GM21717 (cell line): ENCODE data around the gene DDR1.

Experiments used
- ATAC-seq: cut with Tn5 transposase; IDR thresholded peaks from one replicate; pipeline ENCODE4 v1.9.1; 2021; ENCODE audit warnings: mild to moderate bottlenecking, moderate library complexity; ENCODE audit not compliant: unreplicated experiment

Gene DDR1

DNA sequence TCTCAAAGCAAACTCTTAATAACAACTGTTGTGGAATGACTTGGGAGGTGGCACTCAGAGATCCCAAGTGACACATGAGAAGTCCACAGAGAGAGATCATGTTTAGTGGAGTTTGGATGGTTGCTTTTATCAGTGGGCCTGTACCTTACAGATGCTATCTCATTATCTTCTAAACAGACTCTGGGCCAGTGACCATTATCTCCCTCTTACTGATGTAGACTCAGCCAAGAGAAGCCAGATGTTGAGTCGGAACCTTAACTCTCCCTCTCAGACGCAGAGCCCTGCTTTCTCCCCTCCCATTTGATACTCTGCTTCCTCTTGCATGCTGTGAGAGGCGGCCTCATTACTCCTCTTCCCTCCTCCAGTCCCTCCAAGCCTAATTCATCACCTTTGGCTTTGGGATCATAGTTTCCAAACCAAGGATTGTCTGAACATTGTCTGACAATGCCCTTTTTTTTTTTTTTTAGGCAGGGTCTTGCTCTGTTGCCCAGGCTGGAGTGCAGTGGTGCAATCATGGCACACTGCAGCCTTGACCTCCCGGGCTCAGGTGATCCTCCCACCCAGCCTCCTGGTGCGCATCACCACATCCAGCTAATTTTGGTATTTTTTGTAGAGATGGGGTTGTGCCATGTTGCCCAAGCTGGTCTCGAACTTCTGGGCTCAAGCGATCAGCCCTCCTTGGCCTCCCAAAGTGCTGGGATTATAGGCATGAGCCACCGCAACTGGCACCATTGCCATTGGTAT is 4.5 kb upstream of the DDR1 start:
- ATAC-seq: no peak

DNA sequence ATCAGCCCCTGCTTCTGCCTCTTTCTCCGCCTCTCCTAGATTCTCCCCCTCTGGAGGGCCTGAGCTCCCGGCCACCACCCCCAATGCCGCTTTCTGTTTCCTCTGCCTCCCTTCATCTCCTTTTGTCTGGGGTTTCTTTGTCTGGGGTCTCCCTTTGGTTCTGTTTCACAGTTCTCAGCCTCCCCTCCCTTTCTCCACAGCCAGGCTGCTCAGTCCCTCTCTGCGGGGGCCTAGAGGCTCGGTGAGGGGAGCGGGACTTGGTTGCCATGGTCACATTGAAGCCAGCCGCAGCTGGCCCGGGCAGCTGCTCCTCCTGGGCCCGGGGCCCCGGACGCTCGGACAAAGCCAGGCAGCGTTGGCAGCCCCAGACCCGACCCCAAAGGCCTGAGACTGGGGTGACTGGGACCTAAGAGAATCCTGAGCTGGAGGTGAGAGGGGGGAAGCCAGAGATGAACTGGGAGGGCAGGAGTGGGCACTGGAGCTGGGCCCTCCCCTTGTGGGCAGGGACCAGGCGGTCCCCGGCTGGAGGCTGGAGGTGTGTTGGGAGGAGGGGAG is 3.5 kb upstream of the DDR1 start:
- ATAC-seq: no peak

- no peak for ATAC-seq
Measured at GRCh38 chr6:30881392-30882203, 2.7 kb upstream of the DDR1 start.

DNA sequence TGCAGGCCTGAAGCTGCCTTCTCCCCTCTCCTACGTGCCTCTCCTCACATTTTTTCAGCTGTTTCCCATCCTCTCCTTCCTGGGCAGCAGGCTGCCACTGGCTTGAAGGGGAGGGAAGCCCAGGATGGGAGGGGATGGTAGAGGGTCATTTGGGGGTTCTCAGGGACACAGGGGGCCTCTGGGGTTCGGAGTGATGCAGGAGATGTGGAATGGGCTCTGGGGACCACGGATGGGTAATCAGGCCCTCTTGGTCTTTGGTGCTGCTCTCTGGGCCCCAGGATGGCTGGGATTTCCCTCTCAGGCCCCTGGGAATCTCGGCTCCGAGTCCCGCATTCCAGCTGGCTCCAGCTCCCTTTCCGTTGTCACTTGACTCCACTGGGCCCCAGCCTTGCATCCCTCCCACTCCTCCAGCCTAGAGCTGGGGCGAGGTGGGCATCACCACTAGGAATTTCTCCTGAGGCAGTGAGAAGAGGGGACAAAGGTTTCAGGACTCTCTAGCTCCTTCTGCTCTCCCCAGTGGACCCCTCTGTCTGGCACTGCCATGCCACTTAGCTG is 2.0 kb upstream of the DDR1 start:
- no peak for ATAC-seq

GRCh38 chr6:30882759-30883684 is 1.3 kb upstream of the DDR1 start:
- no peak for ATAC-seq

- no peak for ATAC-seq
Measured at GRCh38 chr6:30884521-30885480, 482 bp downstream of the DDR1 start.

- ATAC-seq: no peak
Measured at GRCh38 chr6:30885481-30885998, 1.2 kb downstream of the DDR1 start.

DNA sequence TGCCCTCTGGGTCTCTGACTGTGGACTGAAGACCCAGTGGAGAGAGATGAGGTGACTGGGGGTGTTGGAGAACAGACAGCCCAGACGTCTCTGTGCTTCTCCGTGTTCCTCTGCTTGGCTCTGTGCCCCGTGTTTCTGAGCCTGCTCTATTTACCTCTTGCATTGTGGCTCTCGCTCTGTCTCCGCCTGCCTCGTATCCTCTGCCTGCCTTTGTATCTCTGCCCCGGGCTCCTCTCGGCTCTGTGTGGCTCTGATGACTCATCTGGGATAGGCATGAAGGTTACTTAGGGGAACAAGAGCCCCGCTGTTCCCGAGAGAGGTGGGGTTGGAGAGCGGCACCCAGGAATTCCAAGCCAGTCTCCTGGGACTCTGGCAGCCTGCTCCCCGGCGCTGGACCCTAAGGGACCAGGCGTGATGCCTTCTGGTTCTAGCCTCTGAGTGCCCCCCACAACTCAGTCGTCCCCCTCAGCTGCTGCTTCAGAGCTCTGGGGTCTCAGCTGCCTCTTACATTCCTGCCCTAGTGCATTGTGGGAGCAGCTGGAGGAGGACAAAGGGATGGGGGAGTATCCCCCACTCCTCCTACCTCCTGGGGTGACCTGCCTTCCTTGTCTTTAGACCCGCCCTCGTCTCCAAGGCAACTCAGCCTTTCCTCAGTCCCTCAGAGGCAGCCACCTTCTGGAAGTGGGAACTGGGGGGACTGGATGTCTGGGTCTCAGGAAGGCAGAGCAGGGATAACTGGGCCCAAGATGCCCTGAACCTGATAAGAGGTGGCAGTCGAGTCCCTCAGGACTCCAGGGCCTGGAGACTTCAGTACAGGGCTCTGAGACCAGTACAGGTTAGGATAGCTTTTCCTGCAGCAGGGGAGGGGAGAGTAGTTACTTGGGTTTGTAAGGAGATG is 1.9 kb downstream of the DDR1 start:
- no peak for ATAC-seq

GRCh38 chr6:30886897-30887255 is 2.6 kb downstream of the DDR1 start:
- ATAC-seq: no peak

GRCh38 chr6:30887901-30888815 is 3.8 kb downstream of the DDR1 start:
- no peak for ATAC-seq

DNA sequence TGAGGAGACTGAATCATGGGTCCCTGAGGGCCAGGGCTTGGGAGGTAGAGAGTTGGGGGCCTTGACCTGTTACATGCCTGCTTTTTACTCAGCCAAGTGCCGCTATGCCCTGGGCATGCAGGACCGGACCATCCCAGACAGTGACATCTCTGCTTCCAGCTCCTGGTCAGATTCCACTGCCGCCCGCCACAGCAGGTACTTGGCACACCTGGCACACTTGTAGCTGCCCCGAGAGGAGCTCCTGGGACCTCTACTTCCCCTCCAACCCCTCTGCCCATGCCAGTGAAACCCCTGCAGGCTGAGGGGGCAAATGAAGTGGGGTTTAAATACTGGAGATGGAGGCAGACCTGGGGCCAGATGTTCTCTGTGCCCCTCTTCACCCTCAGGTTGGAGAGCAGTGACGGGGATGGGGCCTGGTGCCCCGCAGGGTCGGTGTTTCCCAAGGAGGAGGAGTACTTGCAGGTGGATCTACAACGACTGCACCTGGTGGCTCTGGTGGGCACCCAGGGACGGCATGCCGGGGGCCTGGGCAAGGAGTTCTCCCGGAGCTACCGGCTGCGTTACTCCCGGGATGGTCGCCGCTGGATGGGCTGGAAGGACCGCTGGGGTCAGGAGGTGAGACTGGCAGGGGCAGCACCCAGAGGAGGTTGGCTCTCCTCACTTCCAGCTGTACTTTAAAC is 4.6 kb downstream of the DDR1 start:
- no peak for ATAC-seq

DNA sequence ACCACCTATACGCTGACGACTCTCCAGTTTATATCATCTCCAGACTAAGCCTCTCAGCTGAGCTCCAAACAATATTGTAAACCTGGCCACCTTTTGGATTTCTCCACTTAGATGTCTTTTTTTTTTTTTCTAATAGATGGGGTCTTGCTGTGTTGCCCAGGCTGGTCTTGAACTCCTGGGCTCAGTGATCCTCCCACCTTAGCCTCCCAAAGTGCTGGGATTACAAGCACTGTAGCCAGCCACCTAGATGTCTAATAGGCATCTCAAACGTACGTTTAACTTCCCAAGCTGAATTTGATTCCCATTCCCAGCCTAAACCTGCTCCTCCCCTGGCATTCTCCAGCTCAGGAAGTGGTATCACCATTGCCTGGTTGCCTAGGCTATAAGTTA is 5.2 kb downstream of the DDR1 start:
- no peak for ATAC-seq

DNA sequence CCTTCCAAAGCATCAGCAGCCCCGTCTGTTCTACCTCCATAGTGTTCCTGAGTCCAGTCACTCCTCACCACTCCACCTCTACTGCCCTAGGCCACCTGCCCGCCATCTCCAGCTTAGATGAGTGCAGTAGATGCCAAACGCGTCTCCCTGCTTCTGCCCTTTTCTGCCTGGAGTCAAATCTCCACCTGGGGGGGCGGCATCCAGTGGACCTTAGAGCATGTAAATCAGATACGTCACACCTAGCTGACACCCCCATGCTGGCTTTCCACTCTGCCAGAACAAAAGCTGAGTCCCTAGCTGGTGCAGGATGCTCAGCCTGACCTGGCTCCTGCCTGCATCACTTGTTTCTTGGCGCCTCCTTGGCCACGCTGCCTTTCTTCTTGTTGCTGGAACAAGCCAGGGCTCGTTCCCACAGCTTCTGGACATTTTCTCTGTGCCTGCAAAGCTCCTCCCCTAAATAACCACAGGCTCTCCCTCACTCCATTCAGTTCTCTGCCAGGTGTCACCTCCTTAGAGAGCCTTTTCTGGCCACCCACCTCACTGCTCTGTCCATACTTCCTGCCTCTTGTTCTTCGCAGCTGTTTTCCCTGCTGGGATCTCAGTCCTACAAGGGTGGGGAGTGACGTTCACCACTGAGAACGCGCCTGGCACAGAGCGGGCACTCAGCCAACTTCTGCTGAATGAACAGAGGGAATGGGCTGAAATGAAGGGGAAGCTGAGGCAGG is 5.8 kb downstream of the DDR1 start:
- ATAC-seq: no peak

DNA sequence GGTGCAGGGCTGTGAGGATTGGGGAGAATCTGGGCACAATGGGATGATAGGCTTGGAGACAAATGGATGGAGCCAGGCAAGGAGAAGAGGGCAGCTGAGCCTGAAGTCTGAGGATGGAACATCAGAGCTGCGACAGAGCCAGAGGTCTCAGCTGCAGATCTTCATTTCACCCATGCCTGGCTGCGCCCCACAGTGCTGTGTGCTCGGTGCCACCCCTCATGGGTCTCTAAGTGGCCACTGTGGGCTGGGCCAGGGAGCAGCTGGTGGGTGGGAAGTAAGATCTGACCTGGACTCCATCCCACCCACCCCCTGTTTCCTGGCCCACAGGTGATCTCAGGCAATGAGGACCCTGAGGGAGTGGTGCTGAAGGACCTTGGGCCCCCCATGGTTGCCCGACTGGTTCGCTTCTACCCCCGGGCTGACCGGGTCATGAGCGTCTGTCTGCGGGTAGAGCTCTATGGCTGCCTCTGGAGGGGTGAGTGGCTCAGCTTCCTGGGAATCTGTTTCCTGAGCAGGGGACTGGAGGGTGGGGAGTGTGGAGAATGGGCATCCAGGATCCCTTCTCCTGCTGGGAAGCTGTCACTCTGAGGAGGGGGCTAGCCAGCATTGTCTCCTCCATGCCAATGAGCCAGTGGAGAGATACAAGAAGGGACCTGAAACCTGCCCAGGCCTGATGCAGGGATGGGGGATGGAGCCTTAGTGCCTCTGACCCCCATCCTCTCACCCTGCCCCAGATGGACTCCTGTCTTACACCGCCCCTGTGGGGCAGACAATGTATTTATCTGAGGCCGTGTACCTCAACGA is 6.5 kb downstream of the DDR1 start:
- no peak for ATAC-seq

GRCh38 chr6:30891450-30891723 is 7.1 kb downstream of the DDR1 start:
- no peak for ATAC-seq
